ENCODE data around the gene JPH3. TPM values are rescaled to one million over a fixed set of nuclear protein-coding genes. Genes with fewer than 3 reads are reported as not detected.

JPH3 gene
- total RNA-seq, 6 experiments from 2014 or later: 0.07 to 0.12 TPM; not detected in 4

DNA sequence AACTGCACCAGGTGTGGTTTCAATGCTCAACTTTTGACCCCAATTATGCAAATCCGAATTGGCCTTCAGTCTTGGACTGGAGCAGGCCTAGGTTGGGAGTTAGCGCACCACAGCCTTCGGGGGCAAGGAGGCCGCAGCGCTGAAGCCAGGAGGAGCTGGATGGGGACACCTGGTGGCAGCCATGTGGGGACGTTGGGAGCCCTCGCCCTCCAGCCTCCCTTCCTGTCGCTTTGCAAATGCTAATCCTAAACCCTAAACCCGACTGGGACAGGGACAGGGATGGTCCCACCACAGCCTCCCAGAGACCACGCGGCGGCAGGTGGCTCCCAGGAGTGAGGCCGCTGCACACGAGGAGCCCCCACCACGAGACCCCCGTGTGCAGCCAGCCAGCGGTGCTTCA is 104.8 kb downstream of the JPH3 start:
- no peak overlapping the region for H3K27ac ChIP-seq
- TF ChIP-seq, protein P1, sequence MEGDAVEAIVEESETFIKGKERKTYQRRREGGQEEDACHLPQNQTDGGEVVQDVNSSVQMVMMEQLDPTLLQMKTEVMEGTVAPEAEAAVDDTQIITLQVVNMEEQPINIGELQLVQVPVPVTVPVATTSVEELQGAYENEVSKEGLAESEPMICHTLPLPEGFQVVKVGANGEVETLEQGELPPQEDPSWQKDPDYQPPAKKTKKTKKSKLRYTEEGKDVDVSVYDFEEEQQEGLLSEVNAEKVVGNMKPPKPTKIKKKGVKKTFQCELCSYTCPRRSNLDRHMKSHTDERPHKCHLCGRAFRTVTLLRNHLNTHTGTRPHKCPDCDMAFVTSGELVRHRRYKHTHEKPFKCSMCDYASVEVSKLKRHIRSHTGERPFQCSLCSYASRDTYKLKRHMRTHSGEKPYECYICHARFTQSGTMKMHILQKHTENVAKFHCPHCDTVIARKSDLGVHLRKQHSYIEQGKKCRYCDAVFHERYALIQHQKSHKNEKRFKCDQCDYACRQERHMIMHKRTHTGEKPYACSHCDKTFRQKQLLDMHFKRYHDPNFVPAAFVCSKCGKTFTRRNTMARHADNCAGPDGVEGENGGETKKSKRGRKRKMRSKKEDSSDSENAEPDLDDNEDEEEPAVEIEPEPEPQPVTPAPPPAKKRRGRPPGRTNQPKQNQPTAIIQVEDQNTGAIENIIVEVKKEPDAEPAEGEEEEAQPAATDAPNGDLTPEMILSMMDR (IDR thresholded peaks at IDR 0.05): no peak
- DNase-seq (no peak), ATAC-seq (no peak)
- H3K27me3 ChIP-seq: no peaks in the 10 kb centered on the region
- no peaks in the 10 kb centered on the region for H3K4me1 ChIP-seq
- intact Hi-C loops (cut with DNase I): no loop called here
- no peaks in the 10 kb centered on the region for H3K9me3 ChIP-seq
- WGBS (ENCODE audit: insufficient coverage, low coverage, low lambda C conversion rate, missing lambda C conversion rate): no CpG with 5 or more reads among the region's 17 CpGs
- H3K4me3 ChIP-seq: no peak overlapping the region
- peaks cover 0 to 20% (median 0%) of the 10 kb centered on the region in 4 donors for H3K36me3 ChIP-seq

DNA sequence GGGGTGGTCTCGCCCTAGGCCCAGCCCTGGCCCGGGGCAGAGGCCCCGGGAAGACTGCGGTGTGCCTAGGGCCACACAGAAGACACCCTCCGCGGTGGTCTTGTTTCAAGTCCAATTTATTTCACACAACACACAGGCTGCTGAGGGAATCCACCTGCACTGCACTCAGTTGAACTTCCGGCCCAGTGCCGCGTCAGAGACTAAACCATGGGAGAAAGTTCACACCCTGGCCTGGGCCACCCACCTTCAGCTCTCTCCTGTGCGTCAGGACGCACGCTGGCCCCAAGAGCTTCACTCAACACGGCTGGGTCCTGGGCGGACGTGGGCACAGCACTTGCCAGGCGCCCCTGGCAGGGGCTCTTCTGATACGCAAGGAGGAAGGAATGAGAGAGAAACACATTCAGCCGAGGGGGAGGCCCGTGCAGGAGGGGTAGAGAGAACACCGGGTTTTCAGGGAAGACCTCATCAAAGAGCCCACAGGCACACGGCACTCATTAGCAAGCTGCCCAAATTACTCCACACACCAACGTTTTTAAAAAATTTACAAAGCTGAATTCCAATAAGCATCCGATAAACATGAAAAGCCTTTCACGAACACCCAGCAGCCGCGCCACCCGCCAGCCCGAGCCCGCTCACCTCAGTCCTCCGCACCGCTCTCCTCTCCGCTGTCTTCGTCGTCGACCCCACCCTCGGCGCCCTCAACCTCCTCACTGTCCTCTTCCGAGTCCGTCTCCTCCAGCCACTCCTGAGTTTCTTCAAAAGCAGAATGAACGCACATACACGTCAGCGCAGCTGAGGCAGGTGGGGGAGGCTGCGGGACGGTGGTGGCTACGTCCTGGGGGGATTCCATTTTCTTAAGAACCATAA is 105.6 kb downstream of the JPH3 start:
- intact Hi-C loops (cut with DNase I): no loop called here

DNA sequence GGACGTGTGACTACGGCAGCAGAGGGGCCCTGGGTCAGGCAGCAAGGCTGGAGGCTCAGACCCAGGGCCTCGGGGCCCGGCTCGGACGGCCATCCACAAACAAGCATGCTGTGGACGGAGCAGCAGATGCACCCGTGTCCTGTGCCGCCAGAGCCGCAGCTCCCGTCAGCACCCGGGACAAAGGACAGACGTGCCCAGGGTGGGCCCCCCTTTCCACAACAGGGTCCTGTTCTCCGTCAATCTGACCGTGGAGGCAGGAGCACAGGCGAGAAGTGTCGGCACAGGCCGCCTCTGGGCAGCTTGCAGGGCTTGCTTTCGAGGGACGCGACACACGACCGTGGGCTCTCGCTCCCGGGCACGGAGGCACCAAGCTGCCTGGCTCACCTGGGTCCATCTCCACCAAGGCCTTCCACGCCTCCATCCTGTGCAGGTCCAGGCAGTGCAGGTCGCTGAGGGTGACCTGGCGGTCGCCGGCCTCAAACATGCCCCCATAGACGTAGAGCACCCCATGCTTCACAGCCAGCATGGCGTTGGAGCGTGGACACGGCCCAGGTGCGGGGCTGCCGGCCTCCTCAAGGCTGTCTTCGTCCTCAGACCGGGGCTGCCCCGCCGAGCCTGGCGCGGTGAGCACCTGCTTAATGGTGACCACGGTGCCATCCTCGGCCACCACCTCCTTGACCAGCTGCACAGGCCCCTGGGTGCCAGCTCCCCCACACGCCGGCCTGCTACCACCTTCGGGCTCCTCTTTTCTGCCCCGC is 106.8 kb downstream of the JPH3 start:
- no peak for TF ChIP-seq POLR2A (IDR thresholded peaks at IDR 0.05)
- TF ChIP-seq, protein P1 (IDR thresholded peaks at IDR 0.05): no peak
- Histone ChIP-seq H3K36me3 (peaks cover 0 to 20% (median under 1%) of the 10 kb centered on the region in 4 donors), H3K4me3 (no peak overlapping the region), H3K27me3 (no peaks in the 10 kb centered on the region), H3K9me3 (no peaks in the 10 kb centered on the region), H3K27ac (no peak overlapping the region), H3K4me1 (no peaks in the 10 kb centered on the region)
- intact Hi-C loops (cut with DNase I): no loop called here
- WGBS (ENCODE audit: insufficient coverage, low coverage, low lambda C conversion rate, missing lambda C conversion rate): no CpG with 5 or more reads among the region's 49 CpGs
- no peak for ATAC-seq
- no peak for DNase-seq

More for the DNA sequence above, 105.6 kb downstream of the JPH3 start:
- ATAC-seq: no peak
- no peaks in the 10 kb centered on the region for H3K27me3 ChIP-seq
- no peak overlapping the region for H3K27ac ChIP-seq
- no peak for DNase-seq
- H3K4me1 ChIP-seq: no peaks in the 10 kb centered on the region
- 92% methylated on average over 19 of the region's 45 CpGs for WGBS (ENCODE audit: insufficient coverage, low coverage, low lambda C conversion rate, missing lambda C conversion rate)
- H3K4me3 ChIP-seq: no peak overlapping the region
- peaks cover 0 to 20% (median 0%) of the 10 kb centered on the region in 4 donors for H3K36me3 ChIP-seq
- H3K9me3 ChIP-seq: no peaks in the 10 kb centered on the region
- TF ChIP-seq POLR2A (IDR thresholded peaks at IDR 0.05): no peak
- TF ChIP-seq, protein P1 (IDR thresholded peaks at IDR 0.05): no peak

DNA sequence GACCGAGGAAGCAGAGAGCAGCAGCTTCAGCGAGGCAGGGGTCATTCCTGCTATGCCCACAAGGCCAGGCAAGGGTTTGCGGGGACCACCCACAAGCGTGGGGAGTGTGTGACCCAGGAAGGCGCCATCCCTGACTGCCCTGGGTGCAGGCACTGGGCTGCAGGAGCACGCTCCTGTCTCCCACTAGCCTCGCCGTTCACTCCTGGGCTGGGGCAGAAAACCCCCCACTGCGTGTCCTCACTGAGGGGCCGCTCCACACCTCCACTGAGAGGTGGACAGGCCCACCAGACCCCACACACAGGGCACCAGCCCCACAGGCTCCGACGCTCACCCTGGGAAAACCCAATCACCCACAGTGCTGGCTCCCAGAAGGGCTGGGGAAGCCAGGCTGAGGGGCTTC is 107.4 kb downstream of the JPH3 start:
- TF ChIP-seq POLR2A (IDR thresholded peaks at IDR 0.05): no peak
- TF ChIP-seq, protein P1 (IDR thresholded peaks at IDR 0.05): no peak
- WGBS (ENCODE audit: insufficient coverage, low coverage, low lambda C conversion rate, missing lambda C conversion rate): no CpG with 5 or more reads among the region's 12 CpGs
- no peak for DNase-seq
- Histone ChIP-seq H3K9me3 (no peaks in the 10 kb centered on the region), H3K4me3 (no peak overlapping the region), H3K27me3 (no peaks in the 10 kb centered on the region), H3K4me1 (no peaks in the 10 kb centered on the region), H3K36me3 (peaks cover 0 to 20% (median 1%) of the 10 kb centered on the region in 4 donors), H3K27ac (no peak overlapping the region)
- ATAC-seq: no peak
- intact Hi-C loops (cut with DNase I): no loop called here
